Measurements from ENCODE around the gene TSPOAP1. TPM values are rescaled to one million over a fixed set of nuclear protein-coding genes. Genes with fewer than 3 reads are reported as not detected.

Gene TSPOAP1
- total RNA-seq, 4 donors from 2014 or later = 0.72 to 1.6 (median 1.0) TPM

DNA sequence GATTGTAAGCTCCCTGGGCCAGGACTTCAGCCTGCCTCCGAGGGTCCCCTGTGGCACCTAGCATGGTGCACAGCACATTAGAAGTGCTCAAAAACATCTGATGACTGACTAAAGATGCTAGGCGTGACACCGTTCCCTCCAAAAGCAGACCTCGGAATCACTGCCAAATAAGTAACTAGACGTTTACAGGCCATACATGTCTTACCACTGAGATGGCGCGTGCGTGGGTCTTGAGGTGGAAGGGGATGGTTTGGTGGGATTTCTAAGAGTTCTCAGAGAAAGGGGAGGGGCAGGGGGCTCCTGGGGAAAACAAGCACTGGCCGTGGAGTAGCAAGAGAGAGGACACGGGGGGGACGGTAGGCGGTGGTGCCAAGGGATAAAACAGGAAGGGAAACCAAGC lies 60.3 kb downstream of the TSPOAP1 start:
- Histone ChIP-seq H3K4me1 (no peaks in the 10 kb centered on the region), H3K27ac (no peak overlapping the region), H3K27me3 (peaks cover 5 to 10% (median 9%) of the 10 kb centered on the region in 3 donors), H3K4me3 (no peak overlapping the region), H3K36me3 (no peaks in the 10 kb centered on the region), H3K9me3 (no peaks in the 10 kb centered on the region)
- in situ Hi-C loops (cut with MboI; ENCODE audit: low sequenced_read_pairs in 4 of 4) = loop anchor here in 1 of 4 donors (10.0 kb wide), 1 partner anchor 64 kb away; no protein-coding TSS in a partner anchor
- DNase-seq = no peak
- no peak for TF ChIP-seq POLR2A (IDR thresholded peaks at IDR 0.05)
- TF ChIP-seq, protein P1, sequence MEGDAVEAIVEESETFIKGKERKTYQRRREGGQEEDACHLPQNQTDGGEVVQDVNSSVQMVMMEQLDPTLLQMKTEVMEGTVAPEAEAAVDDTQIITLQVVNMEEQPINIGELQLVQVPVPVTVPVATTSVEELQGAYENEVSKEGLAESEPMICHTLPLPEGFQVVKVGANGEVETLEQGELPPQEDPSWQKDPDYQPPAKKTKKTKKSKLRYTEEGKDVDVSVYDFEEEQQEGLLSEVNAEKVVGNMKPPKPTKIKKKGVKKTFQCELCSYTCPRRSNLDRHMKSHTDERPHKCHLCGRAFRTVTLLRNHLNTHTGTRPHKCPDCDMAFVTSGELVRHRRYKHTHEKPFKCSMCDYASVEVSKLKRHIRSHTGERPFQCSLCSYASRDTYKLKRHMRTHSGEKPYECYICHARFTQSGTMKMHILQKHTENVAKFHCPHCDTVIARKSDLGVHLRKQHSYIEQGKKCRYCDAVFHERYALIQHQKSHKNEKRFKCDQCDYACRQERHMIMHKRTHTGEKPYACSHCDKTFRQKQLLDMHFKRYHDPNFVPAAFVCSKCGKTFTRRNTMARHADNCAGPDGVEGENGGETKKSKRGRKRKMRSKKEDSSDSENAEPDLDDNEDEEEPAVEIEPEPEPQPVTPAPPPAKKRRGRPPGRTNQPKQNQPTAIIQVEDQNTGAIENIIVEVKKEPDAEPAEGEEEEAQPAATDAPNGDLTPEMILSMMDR (IDR thresholded peaks at IDR 0.05 in 4 of 5, conservative IDR thresholded peaks at IDR 0.05 in 1 of 5) = no peak
- intact Hi-C loops (cut with DNase I; ENCODE audit: low total_unique reads) = no loop called here
- ATAC-seq = no peak

DNA sequence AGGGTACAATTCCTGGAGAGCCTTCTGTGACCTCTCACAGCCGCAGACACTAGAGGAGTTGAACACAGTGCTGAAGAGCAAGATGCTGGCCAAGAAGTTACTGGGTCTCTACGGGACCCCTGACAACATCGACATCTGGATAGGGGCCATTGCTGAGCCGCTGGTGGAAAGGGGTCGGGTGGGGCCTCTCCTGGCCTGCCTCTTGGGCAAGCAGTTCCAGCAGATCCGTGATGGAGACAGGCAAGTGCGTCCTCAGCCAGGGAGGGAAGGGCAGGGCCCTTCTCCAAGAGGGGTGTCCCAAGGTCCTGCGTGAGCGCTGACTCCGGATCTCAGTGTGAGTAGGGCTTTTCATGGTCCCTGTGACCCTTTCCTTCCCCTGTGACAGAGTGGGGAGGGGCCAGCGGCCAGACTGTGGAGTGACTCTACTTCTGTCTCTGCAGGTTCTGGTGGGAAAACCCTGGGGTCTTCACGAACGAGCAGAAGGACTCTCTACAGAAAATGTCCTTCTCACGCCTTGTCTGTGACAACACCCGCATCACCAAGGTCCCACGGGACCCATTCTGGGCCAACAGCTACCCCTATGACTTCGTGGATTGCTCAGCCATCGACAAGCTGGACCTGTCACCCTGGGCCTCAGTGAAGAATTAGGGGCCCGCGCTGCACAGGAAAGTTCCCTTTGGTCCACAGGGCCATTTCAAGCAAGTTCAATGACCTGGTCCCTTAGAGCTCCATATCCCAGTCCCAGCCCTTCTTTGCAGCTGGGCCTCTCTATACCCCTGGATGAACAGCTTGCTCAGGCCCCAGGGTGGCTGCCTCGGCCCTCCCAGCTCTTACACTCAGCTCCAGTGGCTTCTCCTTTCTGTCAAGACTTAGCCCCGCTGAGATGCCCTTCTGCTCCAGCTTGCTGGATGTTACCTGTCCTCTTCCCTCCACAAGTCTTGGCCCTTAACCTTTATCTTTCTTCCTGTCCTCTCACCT lies 61.0 kb downstream of the TSPOAP1 start:
- Histone ChIP-seq H3K4me1 (no peaks in the 10 kb centered on the region), H3K9me3 (no peaks in the 10 kb centered on the region), H3K27me3 (peaks cover 5 to 13% (median 9%) of the 10 kb centered on the region in 3 donors), H3K4me3 (no peak overlapping the region), H3K36me3 (no peaks in the 10 kb centered on the region), H3K27ac (no peak overlapping the region)
- in situ Hi-C loops (cut with MboI; ENCODE audit: low sequenced_read_pairs in 4 of 4) = loop anchor here in 1 of 4 donors (10.0 kb wide), 1 partner anchor 63 kb away; no protein-coding TSS in a partner anchor
- intact Hi-C loops (cut with DNase I; ENCODE audit: low total_unique reads) = no loop called here
- ATAC-seq (no peak), DNase-seq (no peak)
- TF ChIP-seq, protein P1 (IDR thresholded peaks at IDR 0.05 in 4 of 5, conservative IDR thresholded peaks at IDR 0.05 in 1 of 5) = no peak
- no peak for TF ChIP-seq POLR2A (IDR thresholded peaks at IDR 0.05)

DNA sequence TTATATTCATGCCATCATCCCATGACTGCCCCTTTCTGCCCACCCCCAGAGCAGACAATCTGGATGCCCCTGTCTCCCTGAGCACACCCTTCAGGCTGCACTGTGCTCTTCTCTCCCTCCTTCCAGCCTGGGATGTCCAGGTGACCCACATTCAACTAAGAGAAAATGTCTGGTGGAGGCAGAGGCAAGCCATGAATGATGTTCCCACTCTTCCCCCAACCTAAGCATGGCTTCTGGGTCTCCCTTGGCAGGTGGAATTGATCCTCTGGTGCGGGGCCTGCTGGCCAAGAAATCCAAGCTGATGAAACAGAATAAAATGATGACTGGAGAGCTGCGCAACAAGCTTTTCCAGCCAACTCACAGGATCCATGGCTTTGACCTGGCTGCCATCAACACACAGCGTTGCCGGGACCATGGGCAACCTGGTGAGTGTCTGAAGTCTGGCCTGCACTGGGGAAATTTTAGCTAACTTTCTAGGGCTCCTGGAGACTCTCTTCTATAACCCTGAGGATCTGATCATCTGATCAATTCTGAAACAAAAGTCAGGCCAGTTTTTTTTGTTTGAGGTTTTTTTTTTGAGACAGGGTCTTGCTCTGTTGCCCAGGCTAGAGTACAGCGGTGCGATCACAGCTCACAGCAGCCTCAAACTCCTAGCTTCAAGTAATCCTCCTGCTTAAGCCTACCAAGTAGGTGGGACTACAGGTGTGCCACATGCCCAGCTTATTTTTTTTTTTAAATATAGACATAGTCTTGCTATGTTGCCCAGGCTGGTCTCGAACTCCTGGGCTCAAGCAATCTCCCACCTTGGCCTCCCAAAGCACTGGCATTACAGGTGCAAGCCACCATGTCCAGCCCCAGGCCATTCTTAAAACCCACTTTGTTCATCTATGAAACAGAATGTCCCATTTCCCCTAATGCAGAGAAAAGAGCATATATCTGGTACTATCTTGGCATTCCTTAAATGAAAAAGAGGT lies 62.4 kb downstream of the TSPOAP1 start:
- intact Hi-C loops (cut with DNase I; ENCODE audit: low total_unique reads) = no loop called here
- in situ Hi-C loops (cut with MboI; ENCODE audit: low sequenced_read_pairs in 4 of 4) = loop anchor here in 1 of 4 donors (10.0 kb wide), 1 partner anchor 61 kb away; no protein-coding TSS in a partner anchor
- H3K4me3 ChIP-seq = no peak overlapping the region
- DNase-seq (no peak), ATAC-seq (no peak)
- no peak overlapping the region for H3K27ac ChIP-seq
- H3K4me1 ChIP-seq = no peaks in the 10 kb centered on the region
- H3K36me3 ChIP-seq = no peaks in the 10 kb centered on the region
- TF ChIP-seq, protein P1 (IDR thresholded peaks at IDR 0.05 in 4 of 5, conservative IDR thresholded peaks at IDR 0.05 in 1 of 5) = no peak
- TF ChIP-seq POLR2A (IDR thresholded peaks at IDR 0.05) = no peak
- peaks cover 5 to 13% (median 9%) of the 10 kb centered on the region in 3 donors for H3K27me3 ChIP-seq
- no peaks in the 10 kb centered on the region for H3K9me3 ChIP-seq

DNA sequence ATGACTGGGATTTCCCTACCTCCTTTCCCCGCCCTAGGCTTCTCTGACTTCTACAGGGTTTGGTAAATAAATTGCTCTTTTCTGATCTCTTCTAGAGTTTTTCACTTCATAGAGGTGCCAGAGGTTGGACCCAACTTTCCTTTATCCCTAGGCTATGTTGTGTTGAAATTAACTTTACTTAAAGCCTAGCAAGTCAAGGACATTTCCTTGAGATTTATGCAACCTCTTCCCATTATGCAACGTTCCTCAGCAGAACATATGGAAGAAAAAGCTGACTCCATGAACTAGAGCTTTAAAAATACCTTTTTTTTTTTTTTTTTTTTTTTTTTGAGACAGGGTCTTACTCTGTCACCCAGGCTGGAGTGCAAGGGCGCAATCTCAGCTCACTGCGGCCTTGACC lies 63.3 kb downstream of the TSPOAP1 start:
- H3K9me3 ChIP-seq = no peaks in the 10 kb centered on the region
- in situ Hi-C loops (cut with MboI; ENCODE audit: low sequenced_read_pairs in 4 of 4) = loop anchor here in 1 of 4 donors (10.0 kb wide), 1 partner anchor 60 kb away; no protein-coding TSS in a partner anchor
- H3K27ac ChIP-seq = no peak overlapping the region
- H3K27me3 ChIP-seq = peaks cover 6 to 13% (median 11%) of the 10 kb centered on the region in 3 donors
- no peaks in the 10 kb centered on the region for H3K4me1 ChIP-seq
- TF ChIP-seq, protein P1 (IDR thresholded peaks at IDR 0.05 in 4 of 5, conservative IDR thresholded peaks at IDR 0.05 in 1 of 5) = no peak
- TF ChIP-seq POLR2A (IDR thresholded peaks at IDR 0.05) = no peak
- H3K36me3 ChIP-seq = no peaks in the 10 kb centered on the region
- ATAC-seq (no peak), DNase-seq (no peak)
- intact Hi-C loops (cut with DNase I; ENCODE audit: low total_unique reads) = no loop called here
- H3K4me3 ChIP-seq = no peak overlapping the region

Measured in gastrocnemius medialis (tissue), 4 donors.